Heart right ventricle (tissue), 16 donors: ENCODE results near the gene UBE4B. TPM values are rescaled to one million over a fixed set of nuclear protein-coding genes. Genes with fewer than 3 reads are reported as not detected.
A peak's percentile ranks its signal among the peaks of the same experiment; 100 is the strongest.

Experiments
- ATAC-seq, 8 donors: fragments of 200-7000 bp; cut with Tn5 transposase; one replicate each; pipeline ENCODE4 v1.9.1; 2020; ENCODE audit warnings: mild to moderate bottlenecking in 8 of 8, moderate library complexity in 8 of 8, moderate number of reproducible peaks in 1 of 8
- DNase-seq, 2 donors: peaks; one replicate each; pipeline ENCODE4 v3.0.0-alpha.2; 2020
- H3K27ac ChIP-seq, 10 donors: fragments of 200-600 bp; sonication (generic) in 2 of 10; one replicate each; pipeline versions ENCODE4 v1.5.0 to v1.8.0; 2020 to 2022; ENCODE audit warnings: mild to moderate bottlenecking in 3 of 10
- H3K27me3 ChIP-seq, 7 donors: fragments of 200-600 bp; one replicate each; pipeline ENCODE4 v1.8.0; 2021 to 2022; ENCODE audit warnings: mild to moderate bottlenecking in 2 of 7
- H3K36me3 ChIP-seq, 9 donors: fragments of 200-600 bp; sonication (generic) in 1 of 9; one replicate each; pipeline versions ENCODE4 v1.5.0 to v1.8.0; 2020 to 2022; ENCODE audit warnings: mild to moderate bottlenecking in 2 of 9
- H3K4me1 ChIP-seq, 9 donors: fragments of 200-600 bp; sonication (generic) in 1 of 9; one replicate each; pipeline versions ENCODE4 v1.5.0 to v1.8.0; 2020 to 2022; ENCODE audit warnings: mild to moderate bottlenecking in 4 of 9
- H3K4me3 ChIP-seq, 10 donors: fragments of 200-600 bp; sonication (generic) in 2 of 10; one replicate each; pipeline versions ENCODE4 v1.5.0 to v1.8.0; 2020 to 2022; ENCODE audit warnings: mild to moderate bottlenecking in 7 of 10, moderate library complexity in 2 of 10
- H3K9me3 ChIP-seq, 11 donors: fragments of 200-600 bp in 10 of 11; sonication (generic) in 2 of 11; one replicate each; pipeline versions ENCODE4 v1.5.0 to v1.8.0; 2013 to 2022; ENCODE audit warnings: mild to moderate bottlenecking in 2 of 11, control low read depth in 1 of 11, moderate library complexity in 1 of 11
- WGBS, 2 donors: extraction: QIAGEN DNeasy Blood & Tissue Kit; methylation state at CpG; one replicate each; pipeline ENCODE4 v1.1.7; 2013; ENCODE audit warnings: inconsistent platforms in 1 of 2; 5-methylcytosine and 5-hydroxymethylcytosine counted together
- intact Hi-C, 10 donors: fragments of 100-400 bp; cut with DNase I; formaldehyde crosslinking; loops; one replicate each; pipeline versions ENCODE4 v1.11.1 to v1.14.2; 2022
- polyA plus RNA-seq, 2 donors: library from polyadenylated mRNA; stranded (reverse); fragments of 200-250 nt; gene quantifications; one replicate each; pipeline ENCODE4 v1.2.3, GENCODE V29; 2013
- total RNA-seq, 10 donors: library from RNA; stranded (reverse); fragmentation: NEBNext Ultra II Directional in 3 of 10; extraction: Animal tissue kit (Norgen Biotek cat#: 25700) in 3 of 10; gene quantifications; one replicate each; pipeline versions ENCODE4 v1.2.1 to v1.2.4, GENCODE V29; 2021 to 2023
- TF ChIP-seq, protein P1 (sequence below), 9 donors: fragments of 200-600 bp; sonication (generic) in 2 of 9; IDR thresholded peaks; one replicate each; pipeline versions ENCODE4 v1.5.0 to v1.8.0; 2021 to 2022; ENCODE audit warnings: antibody characterized with exemption in 9 of 9, mild to moderate bottlenecking in 5 of 9, moderate library complexity in 1 of 9
- donor health status: Arrhythmogenic right ventricular cardiomyopathy.
- donor health status: ischemic (EF 13 %, LVEDD 7.1; RV severe dilation, severe dysfunction).
- donor health status: healthy with polysubstance abuse.
- donor health status: DM: no; HTN: yes; CAD: no.
- donor health status: DM: no; HTN: no; CAD: no.
- donor health status: ischemic (EF 25% LVEDD 6.9; RV normal size, moderate dysfunction).
- donor health status: ischemic (EF 25% LVEDD 5.7; RV mildly dilated, moderate dysfunction).
- donor health status: healthy.
- donor health status: DM: yes; HTN: yes; CAD: no.
- donor health status: Ischemic cardiomyopathy.
- donor health status: ischemic (EF 35%, LVEDD 5.7; RV mildly dilated, moderate dysfunction).
- donor health status: nonischemic (EF 11% LVEDD 7.7; RV severe dilation, severe dysfunction).
- donor health status: DM: yes; HTN: yes; CAD: no.
- donor health status: PGD.
- donor health status: ischemic (EF 29% LVEDD 5.4; RV normal size, mild dysfunction).
- donor health status: nonischemic (EF 23%, LVEDD 6.1; RV moderate dilation, normal function).

UBE4B gene
- total and polyA plus RNA-seq, 12 donors, result 18.3 to 87.3 (median 67.8) TPM

DNA sequence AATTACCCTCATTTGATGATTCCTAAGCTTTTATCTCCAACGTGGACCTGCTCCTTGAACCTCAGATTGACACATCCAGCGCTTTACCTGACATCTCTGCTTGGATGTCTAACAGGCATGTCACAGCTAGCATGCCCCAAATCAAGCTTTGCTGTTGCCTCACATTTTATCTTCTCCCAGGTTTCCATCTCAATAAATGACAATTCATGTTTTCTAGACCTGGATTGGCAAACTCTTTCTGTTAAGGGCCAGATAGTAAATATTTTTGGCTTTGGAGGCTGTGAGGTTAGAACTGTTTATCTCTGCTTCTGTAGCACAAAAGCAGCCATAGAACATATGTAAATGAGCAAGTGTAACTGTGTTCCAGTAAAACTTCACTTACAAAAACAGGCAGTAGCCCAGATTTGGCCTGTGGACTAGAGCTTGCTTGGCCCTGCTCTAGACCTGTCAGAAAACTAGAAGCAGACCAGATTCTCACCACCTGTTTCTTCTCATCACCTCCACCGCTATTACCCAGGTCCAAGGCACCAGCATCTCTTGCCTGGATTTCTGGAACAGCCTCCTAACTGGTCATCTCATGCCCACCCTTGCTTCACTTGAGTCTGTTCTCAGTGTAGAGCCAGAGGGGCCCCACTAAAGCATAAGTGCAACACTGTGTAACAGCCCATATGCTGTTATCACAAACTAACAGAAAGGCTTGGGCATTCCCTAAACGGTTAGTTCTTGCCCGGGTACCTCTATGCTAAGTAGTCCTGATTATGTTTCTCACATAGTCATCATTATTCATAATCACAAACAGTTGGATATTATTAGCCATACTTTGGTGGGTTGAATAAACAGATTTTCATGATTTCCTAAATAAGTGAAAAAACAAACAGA, 42.3 kb downstream of the UBE4B start:
- TF ChIP-seq, protein P1, sequence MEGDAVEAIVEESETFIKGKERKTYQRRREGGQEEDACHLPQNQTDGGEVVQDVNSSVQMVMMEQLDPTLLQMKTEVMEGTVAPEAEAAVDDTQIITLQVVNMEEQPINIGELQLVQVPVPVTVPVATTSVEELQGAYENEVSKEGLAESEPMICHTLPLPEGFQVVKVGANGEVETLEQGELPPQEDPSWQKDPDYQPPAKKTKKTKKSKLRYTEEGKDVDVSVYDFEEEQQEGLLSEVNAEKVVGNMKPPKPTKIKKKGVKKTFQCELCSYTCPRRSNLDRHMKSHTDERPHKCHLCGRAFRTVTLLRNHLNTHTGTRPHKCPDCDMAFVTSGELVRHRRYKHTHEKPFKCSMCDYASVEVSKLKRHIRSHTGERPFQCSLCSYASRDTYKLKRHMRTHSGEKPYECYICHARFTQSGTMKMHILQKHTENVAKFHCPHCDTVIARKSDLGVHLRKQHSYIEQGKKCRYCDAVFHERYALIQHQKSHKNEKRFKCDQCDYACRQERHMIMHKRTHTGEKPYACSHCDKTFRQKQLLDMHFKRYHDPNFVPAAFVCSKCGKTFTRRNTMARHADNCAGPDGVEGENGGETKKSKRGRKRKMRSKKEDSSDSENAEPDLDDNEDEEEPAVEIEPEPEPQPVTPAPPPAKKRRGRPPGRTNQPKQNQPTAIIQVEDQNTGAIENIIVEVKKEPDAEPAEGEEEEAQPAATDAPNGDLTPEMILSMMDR (IDR thresholded peaks at IDR 0.05), result no peak
- H3K27ac ChIP-seq, result peak overlapping the region in 5 of 10 donors; percentile 0 to 51 (median 11)
- H3K36me3 ChIP-seq, result peaks cover 0 to 41% (median 0%) of the 10 kb centered on the region in 9 donors
- H3K4me1 ChIP-seq, result peaks cover 0 to 31% (median 16%) of the 10 kb centered on the region in 9 donors
- intact Hi-C loops, result no loop called here
- DNase-seq, result no peak
- no peaks in the 10 kb centered on the region for H3K27me3 ChIP-seq
- H3K9me3 ChIP-seq, result no peaks in the 10 kb centered on the region
- no peak overlapping the region for H3K4me3 ChIP-seq
- 58 to 65% methylated on average over 5 of the region's 5 CpGs for WGBS, 2 donors
- peak in 3 of 8 donors; percentile 42 to 65 (median 45) for ATAC-seq

- no peak overlapping the region for H3K27ac ChIP-seq
- no peak overlapping the region for H3K4me3 ChIP-seq
- no peak for ATAC-seq
- intact Hi-C loops, result no loop called here
- 96 to 97% methylated on average over 9 of the region's 9 CpGs for WGBS, 2 donors
- H3K9me3 ChIP-seq, result no peaks in the 10 kb centered on the region
- peaks cover 0 to 31% (median 16%) of the 10 kb centered on the region in 9 donors for H3K4me1 ChIP-seq
- no peaks in the 10 kb centered on the region for H3K27me3 ChIP-seq
- no peak for DNase-seq
- TF ChIP-seq, protein P1 (IDR thresholded peaks at IDR 0.05), result no peak
- peaks cover 0 to 41% (median 3%) of the 10 kb centered on the region in 9 donors for H3K36me3 ChIP-seq
Observed at GRCh38 chr1:10075732-10076131, 43.0 kb downstream of the UBE4B start.

DNA sequence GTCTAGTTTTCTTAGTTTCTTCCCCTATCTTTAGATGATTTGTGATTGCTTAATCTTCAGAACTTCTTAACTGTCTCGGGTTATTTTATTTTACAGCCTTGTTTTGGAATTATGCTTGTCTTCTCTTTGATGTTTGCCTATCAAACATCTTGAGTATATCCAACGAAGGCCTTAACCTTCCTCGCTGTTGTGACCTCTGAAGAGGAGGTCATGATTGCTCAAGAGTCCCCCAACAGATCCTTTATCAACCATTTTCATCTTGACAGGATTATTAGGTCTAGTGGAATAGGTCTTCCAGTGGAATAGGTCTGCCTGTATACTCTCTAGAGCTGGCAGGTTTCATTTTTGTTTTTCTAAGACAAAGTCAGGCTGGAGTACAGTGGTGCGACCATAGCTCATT, 45.7 kb downstream of the UBE4B start:
- Histone ChIP-seq H3K4me1 (peaks cover 0 to 31% (median 16%) of the 10 kb centered on the region in 9 donors), H3K36me3 (peaks cover 0 to 37% (median 7%) of the 10 kb centered on the region in 9 donors), H3K27me3 (no peaks in the 10 kb centered on the region), H3K4me3 (no peak overlapping the region), H3K27ac (no peak overlapping the region), H3K9me3 (no peaks in the 10 kb centered on the region)
- ATAC-seq (no peak), DNase-seq (no peak)
- WGBS, 2 donors, result 82 to 88% methylated on average over 4 of the region's 4 CpGs
- TF ChIP-seq, protein P1 (IDR thresholded peaks at IDR 0.05), result no peak
- intact Hi-C loops, result no loop called here

DNA sequence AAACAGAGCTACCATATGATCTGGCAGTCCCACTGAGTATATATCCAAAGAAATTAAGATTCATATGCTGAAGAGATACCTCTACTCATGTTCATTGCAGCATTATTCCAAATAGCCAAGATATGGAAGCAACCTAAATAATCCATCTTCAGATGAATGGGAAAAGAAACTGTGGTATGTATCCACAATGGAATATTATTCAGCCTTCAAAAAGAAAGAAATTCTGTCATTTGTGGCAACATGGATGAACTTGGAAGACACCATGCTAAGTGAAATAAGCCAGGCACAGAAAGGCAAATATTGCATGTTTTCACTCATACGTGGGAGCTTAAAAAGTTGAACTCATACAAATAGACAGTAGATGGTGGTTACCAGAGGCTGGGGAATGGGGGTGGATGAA, 47.8 kb downstream of the UBE4B start:
- intact Hi-C loops, result no loop called here
- Histone ChIP-seq H3K27ac (no peak overlapping the region), H3K27me3 (no peaks in the 10 kb centered on the region), H3K4me1 (peaks cover 0 to 12% (median 6%) of the 10 kb centered on the region in 9 donors), H3K9me3 (no peaks in the 10 kb centered on the region), H3K4me3 (no peak overlapping the region), H3K36me3 (peaks cover 0 to 30% (median 7%) of the 10 kb centered on the region in 9 donors)
- DNase-seq (no peak), ATAC-seq (no peak)
- 98 to 100% methylated on average over 1 of the region's 1 CpG for WGBS, 2 donors
- TF ChIP-seq, protein P1 (IDR thresholded peaks at IDR 0.05), result no peak
